Subcutaneous abdominal adipose tissue (tissue), 5 donors: ENCODE results near the gene APC.

ENCODE experiments used
- H3K27ac ChIP-seq: one replicate; pipeline ENCODE4 v1.7.0; 2013; ENCODE audit warnings: low read depth, mild to moderate bottlenecking, inconsistent platforms, low read length, moderate library complexity
- H3K27me3 ChIP-seq, 5 donors: one replicate each; pipeline ENCODE4 v1.7.0; 2013; ENCODE audit warnings: low read length in 5 of 5, inconsistent platforms in 1 of 5; ENCODE audit not compliant: control insufficient read depth in 5 of 5, insufficient read depth in 4 of 5
- H3K36me3 ChIP-seq, 5 donors: one replicate each; pipeline ENCODE4 v1.7.0; 2013; ENCODE audit warnings: low read length in 5 of 5; ENCODE audit not compliant: control insufficient read depth in 5 of 5, insufficient read depth in 5 of 5
- H3K4me1 ChIP-seq, 5 donors: one replicate each; pipeline ENCODE4 v1.7.0; 2013; ENCODE audit warnings: low read length in 5 of 5, mild to moderate bottlenecking in 3 of 5, moderate library complexity in 1 of 5; ENCODE audit not compliant: control insufficient read depth in 5 of 5, insufficient read depth in 5 of 5
- H3K4me3 ChIP-seq, 5 donors: one replicate each; pipeline ENCODE4 v1.7.0; 2013; ENCODE audit warnings: low read length in 5 of 5, low read depth in 1 of 5
- H3K9ac ChIP-seq, 5 donors: one replicate each; pipeline ENCODE4 v1.7.0; 2013; ENCODE audit warnings: low read length in 5 of 5, mild to moderate bottlenecking in 4 of 5, moderate library complexity in 3 of 5
- H3K9me3 ChIP-seq, 5 donors: one replicate each; pipeline ENCODE4 v1.7.0; 2013; ENCODE audit warnings: low read length in 5 of 5; ENCODE audit not compliant: control insufficient read depth in 5 of 5
- donor health status: healthy.
- donor health status: healthy.
- donor health status: healthy.
- donor health status: healthy.
- donor health status: healthy.

Gene APC

DNA sequence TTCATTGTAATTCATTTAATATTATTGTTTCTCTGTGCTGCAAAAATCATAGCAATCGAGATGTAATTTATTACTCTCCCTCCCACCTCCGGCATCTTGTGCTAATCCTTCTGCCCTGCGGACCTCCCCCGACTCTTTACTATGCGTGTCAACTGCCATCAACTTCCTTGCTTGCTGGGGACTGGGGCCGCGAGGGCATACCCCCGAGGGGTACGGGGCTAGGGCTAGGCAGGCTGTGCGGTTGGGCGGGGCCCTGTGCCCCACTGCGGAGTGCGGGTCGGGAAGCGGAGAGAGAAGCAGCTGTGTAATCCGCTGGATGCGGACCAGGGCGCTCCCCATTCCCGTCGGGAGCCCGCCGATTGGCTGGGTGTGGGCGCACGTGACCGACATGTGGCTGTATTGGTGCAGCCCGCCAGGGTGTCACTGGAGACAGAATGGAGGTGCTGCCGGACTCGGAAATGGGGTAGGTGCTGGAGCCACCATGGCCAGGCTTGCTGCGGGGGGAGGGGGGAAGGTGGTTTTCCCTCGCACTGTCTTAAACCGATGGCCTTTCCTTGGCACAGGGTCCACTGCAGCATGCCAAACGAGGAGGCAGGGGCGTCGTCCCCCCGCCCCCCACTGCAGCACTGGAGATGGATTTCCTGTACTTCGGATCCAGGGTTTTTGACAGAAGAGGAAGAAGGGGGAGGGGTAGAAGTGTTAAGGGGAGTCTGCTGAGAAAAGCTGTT lies at the start of gene APC:
Gene APC (plus strand): TSS at position 423 of the 728 bp plus-strand sequence. CDS start 17,006 bp downstream, outside the sequence.
- Histone ChIP-seq H3K9me3 (no peaks in the 10 kb centered on the region), H3K9ac (peak within 1 kb of the TSS; percentile 71 to 90 (median 84)), H3K27ac (peak within 1 kb of the TSS; percentile 76), H3K27me3 (no peaks in the 10 kb centered on the region), H3K4me1 (peaks cover 0 to 20% (median 17%) of the 10 kb centered on the region in 5 donors), H3K4me3 (peak within 1 kb of the TSS; percentile 81 to 97 (median 85)), H3K36me3 (no peaks in the 10 kb centered on the region)

- H3K4me1 ChIP-seq = peaks cover 0 to 5% (median 3%) of the 10 kb centered on the region in 5 donors
- H3K9ac ChIP-seq = no peak overlapping the region
- peaks cover 0 to 2% (median 0%) of the 10 kb centered on the region in 5 donors for H3K27me3 ChIP-seq
- no peaks in the 10 kb centered on the region for H3K36me3 ChIP-seq
- H3K9me3 ChIP-seq = peaks cover 0 to 3% (median 0%) of the 10 kb centered on the region in 5 donors
- H3K27ac ChIP-seq = no peak overlapping the region
- H3K4me3 ChIP-seq = no peak overlapping the region
These were observed 48.4 kb upstream of the APC start for GRCh38 chr5:112689155-112689909.

DNA sequence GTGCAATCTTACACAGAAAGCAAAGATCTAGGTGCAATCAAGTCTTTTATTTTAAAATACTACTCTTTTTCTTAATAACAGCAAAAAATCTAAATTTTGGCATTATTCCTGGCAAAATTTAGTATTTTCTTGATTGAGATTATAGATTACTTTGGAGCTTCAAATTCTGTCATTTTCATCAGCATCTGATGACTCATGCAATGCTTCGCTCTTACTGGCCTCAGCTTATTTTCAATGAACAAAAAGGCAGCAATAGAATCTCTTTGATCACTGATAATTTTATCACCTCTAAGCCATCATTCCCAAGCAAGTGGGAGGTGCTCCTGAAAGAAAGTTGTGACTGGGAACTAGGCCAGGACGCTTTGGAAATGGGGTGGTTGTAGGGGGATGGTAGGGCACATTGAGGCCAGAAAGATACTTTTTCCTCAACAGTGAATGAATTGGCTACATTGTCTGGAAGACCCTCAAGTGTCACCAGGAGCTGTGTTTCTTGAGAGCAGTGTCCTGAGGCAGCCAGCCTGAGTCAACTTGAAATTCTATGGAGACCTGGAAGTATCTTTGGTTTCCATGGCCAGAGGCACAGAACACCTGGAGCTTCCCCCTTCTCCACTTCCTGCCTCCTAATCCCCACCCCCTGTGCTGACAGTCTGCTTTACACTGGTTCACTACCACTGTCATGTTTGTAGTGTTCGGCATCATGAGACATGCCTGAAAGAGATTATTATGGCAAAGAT lies 46.9 kb upstream of the APC start:
- Histone ChIP-seq H3K9ac (no peak overlapping the region), H3K4me3 (no peak overlapping the region), H3K4me1 (no peaks in the 10 kb centered on the region), H3K27me3 (peaks cover 0 to 2% (median 0%) of the 10 kb centered on the region in 5 donors), H3K36me3 (no peaks in the 10 kb centered on the region), H3K9me3 (peaks cover 0 to 3% (median 0%) of the 10 kb centered on the region in 5 donors), H3K27ac (no peak overlapping the region)

GRCh38 chr5:112691339-112691680 lies 46.4 kb upstream of the APC start:
- Histone ChIP-seq H3K9me3 (peaks cover 0 to 3% (median 0%) of the 10 kb centered on the region in 5 donors), H3K27me3 (peaks cover 0 to 2% (median 0%) of the 10 kb centered on the region in 5 donors), H3K36me3 (no peaks in the 10 kb centered on the region), H3K4me1 (no peaks in the 10 kb centered on the region), H3K9ac (no peak overlapping the region), H3K27ac (no peak overlapping the region), H3K4me3 (no peak overlapping the region)

DNA sequence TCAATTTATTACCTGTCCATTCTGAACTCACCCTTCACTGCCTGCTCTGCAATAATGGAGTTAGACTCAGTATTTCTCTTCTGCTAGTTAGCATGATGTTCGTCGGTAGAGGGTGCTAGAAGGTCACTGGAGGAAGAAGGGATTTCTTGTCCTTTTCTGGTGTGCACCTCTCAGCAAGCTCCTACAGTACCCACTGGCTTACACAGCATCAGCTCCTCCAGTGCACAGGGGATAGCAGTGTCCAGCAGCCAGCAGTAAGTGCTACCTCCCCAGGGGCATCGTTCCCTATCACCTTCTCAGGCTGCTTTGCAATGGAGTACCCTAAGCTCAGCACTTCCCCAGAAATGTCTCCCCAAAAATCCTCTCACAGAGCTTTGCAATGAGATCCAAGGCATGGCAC lies 45.9 kb upstream of the APC start:
- no peak overlapping the region for H3K4me3 ChIP-seq
- no peaks in the 10 kb centered on the region for H3K4me1 ChIP-seq
- H3K27ac ChIP-seq = no peak overlapping the region
- H3K9ac ChIP-seq = no peak overlapping the region
- peaks cover 0 to 2% (median 0%) of the 10 kb centered on the region in 5 donors for H3K27me3 ChIP-seq
- no peaks in the 10 kb centered on the region for H3K36me3 ChIP-seq
- H3K9me3 ChIP-seq = peaks cover 0 to 3% (median 0%) of the 10 kb centered on the region in 5 donors

DNA sequence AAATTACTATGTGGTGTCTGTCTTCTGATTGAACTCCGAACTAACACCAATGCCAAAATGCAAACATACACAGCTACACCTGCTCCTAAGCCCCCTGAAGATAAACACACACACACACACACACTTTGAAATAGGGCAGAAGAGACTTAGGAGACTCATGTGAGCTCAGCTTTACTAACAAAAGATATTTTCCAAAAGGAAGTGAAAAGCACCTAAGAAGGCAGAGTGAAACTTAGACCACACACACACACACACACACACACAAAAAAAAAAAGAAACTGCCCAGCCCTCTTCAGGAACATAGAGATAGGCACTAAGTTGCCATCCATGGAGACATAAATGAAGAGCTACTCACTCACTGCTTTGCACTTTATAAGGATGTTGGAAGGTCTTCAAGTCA lies 45.2 kb upstream of the APC start:
- H3K36me3 ChIP-seq = no peaks in the 10 kb centered on the region
- H3K27ac ChIP-seq = no peak overlapping the region
- peaks cover 0 to 2% (median 0%) of the 10 kb centered on the region in 5 donors for H3K27me3 ChIP-seq
- peaks cover 0 to 3% (median 0%) of the 10 kb centered on the region in 5 donors for H3K9me3 ChIP-seq
- H3K4me1 ChIP-seq = peaks cover 0 to 5% (median 0%) of the 10 kb centered on the region in 5 donors
- no peak overlapping the region for H3K9ac ChIP-seq
- H3K4me3 ChIP-seq = no peak overlapping the region

GRCh38 chr5:112693301-112693700 lies 44.4 kb upstream of the APC start:
- H3K4me3 ChIP-seq = no peak overlapping the region

DNA sequence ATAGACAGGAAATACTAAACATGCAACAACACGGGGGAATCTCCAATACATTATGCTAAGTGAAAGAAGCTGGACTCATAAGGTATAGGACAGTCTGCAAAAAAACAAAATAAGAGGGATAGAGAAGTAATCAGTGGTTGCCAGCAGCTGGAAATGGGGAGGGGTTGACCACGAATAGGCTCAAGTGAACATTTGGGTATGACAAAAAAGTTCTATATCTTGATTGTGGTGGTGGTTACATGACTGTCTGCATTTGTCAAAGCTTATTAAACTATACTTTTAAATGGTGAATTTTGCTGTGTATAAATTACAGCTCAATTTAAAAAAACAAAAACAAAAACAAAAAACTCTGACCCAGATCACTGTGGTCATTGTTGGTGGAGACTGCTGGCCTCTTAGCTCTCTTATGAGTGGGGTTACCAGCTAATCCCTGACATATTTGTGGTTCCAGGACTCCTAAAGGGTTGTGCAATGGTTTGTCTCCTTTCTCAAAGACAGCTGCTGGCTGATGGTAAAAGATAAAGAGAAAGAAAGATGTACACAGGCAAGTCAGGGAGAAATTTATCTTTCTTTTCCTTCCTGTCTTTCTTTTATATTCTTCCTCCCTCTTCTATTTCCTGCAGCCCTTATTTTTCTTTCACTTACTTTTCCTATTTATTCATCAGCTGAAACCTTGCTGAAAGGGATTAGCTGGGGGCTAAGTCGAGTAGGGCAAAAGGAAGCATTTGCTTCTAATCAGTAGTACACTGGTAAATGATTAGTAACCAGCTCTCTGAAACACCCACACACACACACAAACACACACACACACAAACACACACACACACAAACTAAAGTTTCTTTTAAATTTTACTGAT lies 42.6 kb upstream of the APC start:
- Histone ChIP-seq H3K36me3 (no peaks in the 10 kb centered on the region), H3K27me3 (peaks cover 0 to 2% (median 0%) of the 10 kb centered on the region in 5 donors)

More at GRCh38 chr5:112693301-112693700, 44.4 kb upstream of the APC start:
- Histone ChIP-seq H3K9ac (no peak overlapping the region), H3K4me1 (peaks cover 0 to 6% (median 0%) of the 10 kb centered on the region in 5 donors), H3K9me3 (peaks cover 0 to 3% (median 0%) of the 10 kb centered on the region in 5 donors), H3K36me3 (no peaks in the 10 kb centered on the region), H3K27me3 (peaks cover 0 to 2% (median 0%) of the 10 kb centered on the region in 5 donors), H3K27ac (no peak overlapping the region)

DNA sequence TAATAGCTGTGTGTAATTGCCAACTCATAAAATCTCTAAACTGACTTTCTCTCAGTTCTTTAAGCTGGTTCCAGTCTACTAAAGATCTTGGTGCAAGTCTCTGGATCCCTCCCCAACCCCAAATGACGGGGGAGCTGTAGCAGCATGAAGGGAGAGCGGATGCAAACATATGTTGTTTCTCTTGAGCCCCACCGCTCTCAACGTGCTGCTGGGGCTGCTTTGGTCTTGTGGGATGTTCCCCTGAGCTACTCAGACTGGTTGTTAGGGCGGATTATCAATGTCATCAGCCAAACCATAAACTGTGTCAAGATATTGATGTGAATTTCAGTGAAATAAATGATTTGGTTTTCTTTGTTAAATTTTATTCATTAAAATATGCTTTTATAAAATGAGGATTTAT lies 40.9 kb upstream of the APC start:
- Histone ChIP-seq H3K4me1 (peaks cover 0 to 6% (median 0%) of the 10 kb centered on the region in 5 donors), H3K27me3 (peaks cover 0 to 2% (median 0%) of the 10 kb centered on the region in 5 donors), H3K4me3 (no peak overlapping the region), H3K9ac (no peak overlapping the region), H3K27ac (no peak overlapping the region), H3K9me3 (peaks cover 0 to under 1% (median 0%) of the 10 kb centered on the region in 5 donors), H3K36me3 (no peaks in the 10 kb centered on the region)

More for the DNA sequence above, 42.6 kb upstream of the APC start:
- Histone ChIP-seq H3K4me1 (peaks cover 0 to 6% (median 0%) of the 10 kb centered on the region in 5 donors), H3K4me3 (no peak overlapping the region), H3K27ac (no peak overlapping the region), H3K9me3 (peaks cover 0 to 3% (median 0%) of the 10 kb centered on the region in 5 donors), H3K9ac (no peak overlapping the region)
